NCI-H345 treated with DMSO at 0.1 percent for 48 hours (cell line): ENCODE results near the gene PEX11B.
"Not testable (repeated sequence)": the region's sequence is repeated elsewhere in the genome, so short reads cannot be mapped to it uniquely, and the experiment has no call there.

Source experiments
- DNase-seq: peaks from one replicate; lab custom pipeline; 2025; ENCODE audit not compliant: unreplicated experiment; lab: John Stamatoyannopoulos, UW

PEX11B gene

DNA sequence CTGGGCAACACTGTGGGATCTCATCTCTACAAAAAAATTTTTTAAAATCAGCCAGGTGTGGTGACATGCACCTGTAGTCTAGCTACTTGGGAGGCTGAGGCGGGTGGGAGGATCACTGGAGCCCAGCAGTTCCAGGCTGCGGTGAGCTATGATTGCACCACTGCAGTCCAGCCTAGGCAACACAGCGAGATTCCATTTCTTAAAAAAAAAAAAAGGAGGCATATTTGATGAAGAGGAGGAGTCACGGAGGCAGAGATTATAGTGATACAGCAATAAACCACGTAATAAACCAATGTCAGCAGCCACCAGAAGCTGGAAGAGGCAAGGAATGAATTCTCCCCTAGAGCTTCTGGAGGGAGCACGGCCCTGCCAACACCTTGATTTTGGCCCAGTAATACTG is 35.3 kb upstream of the PEX11B start:
- no peak for DNase-seq

DNA sequence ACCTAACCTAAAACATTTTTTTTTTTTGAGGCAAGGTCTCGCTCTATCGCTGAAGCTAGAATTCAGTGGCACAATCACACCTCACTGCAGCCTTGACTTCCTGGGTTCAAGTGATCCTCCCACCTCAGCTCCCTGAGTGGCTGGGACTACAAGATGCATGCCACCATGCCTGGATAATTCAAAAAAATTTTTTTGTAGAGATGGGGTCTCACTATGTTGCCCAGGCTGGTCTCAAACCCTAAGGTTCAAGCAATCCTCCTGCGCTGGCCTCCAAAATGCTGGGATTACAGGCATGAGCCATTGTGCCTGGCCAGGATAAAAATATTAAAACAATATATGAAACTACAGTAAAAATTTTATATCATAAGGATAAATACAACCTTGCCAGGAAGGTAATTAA is 34.4 kb upstream of the PEX11B start:
- no peak for DNase-seq

DNA sequence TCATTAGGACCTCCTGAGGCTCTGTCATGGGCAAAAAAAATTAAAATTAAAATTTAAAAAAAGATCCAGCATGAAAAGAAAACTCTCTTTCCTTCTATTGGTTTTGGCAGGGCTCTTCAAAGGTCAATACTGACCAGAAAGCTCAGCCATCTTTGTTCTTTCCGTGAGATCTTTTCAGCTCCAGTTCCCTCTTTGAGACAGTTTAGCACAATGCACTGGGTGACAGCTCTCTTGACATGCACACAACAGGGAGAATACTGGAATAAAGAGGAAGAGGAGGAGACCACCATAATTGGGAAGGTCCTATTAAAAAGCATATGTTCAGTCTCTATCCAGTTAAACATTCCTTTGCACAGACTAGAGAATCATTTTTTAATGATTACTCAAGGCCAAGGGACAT is 33.0 kb upstream of the PEX11B start:
- no peak for DNase-seq

DNA sequence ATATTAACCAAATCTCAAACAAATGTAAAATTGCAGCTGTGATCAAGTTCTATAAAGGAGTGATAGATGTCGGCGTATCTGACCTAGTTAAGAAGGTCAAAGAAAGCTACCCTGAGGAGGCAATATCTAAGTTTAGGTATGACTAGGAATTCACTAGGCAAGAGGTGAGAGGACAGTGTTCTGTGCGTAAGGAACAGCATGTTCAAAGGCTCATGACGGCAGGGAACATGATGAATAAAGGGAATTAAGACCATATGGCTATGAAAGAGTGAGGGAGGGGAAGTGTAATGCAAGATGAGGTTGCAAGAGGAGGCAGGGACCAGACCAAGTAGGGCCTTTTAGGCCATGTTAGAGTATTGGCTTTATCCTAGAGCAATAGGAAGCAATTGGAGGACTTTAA is 30.7 kb upstream of the PEX11B start:
- DNase-seq: no peak

DNA sequence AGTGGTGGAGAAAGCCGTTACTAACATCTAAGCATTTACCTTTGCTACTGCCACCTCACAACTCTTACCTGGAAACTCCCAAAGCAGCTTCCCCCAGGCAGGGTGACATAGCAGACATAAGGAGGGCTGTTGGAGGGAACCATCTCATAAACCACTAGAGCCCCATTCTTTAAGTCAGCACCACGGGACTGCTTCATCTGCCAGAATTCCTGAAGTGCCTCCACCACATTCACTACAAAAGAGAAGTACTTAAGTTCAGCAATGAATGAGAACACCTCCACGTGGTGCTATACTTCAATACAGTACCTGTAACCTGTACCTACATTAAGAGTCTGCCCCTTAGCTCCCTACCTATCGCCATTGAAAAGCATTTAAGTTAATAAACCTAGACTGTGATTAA is 29.0 kb upstream of the PEX11B start:
- no peak for DNase-seq

DNA sequence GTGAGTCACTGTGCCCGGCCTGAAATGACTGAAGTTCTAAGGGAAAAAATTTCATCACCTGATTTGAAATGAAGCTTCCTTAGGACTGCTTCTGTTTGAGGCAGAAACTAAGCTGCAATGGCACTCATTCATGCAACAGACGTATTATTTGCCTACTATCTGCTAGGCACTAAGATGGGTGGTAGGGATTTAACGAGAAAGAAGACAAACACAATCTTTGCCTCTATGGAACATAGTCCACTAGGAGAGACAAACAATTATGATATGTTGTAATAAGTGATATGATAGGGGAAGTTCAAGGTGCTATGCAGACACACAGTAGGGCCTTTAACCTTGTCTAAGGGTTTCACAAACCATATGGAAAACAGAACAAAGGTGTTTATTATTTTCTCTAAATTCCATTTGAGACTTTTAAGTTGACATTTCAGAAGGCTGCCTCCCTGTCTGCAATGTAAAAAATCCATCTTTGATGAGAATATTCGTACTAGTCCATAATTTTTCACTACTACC is 28.0 kb upstream of the PEX11B start:
- no peak for DNase-seq

DNA sequence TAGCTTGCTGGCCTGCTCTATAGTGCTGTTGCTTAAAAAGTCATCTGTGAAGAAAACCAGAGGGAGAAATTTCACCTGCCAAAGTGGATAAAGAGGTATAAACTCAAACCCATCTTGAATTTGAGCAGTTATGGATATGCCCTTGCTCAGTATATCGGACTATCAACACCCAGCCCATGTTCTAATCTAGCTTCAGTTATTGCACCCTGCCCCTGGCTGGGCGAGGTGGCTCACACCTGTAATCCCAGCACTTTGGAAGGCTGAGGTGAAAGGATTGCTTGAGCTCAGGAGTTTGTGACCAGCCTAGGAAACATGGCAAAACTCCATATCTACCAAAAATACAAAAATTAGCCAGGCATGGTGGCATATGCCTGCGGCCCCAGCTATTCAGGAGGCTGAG is 26.0 kb upstream of the PEX11B start:
- DNase-seq: no peak

DNA sequence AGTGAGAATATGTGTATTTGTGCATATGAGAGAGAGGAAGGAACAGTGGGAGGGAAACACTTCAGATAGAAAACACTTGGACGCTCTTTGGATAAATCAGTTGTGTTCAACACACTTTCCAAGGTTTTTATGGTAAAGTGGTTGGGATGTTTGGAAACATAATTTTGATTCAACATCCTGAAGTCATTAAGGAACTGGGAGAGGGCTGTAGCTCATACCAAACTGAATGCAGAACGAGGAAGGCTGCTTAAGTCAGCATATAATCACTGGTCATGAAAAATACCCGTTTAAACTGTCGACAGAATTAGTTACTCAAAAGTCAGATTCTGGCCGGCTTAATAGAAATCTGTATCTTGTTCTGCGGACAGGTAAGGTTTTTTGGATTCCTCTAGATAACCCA is 24.4 kb upstream of the PEX11B start:
- no peak for DNase-seq

DNA sequence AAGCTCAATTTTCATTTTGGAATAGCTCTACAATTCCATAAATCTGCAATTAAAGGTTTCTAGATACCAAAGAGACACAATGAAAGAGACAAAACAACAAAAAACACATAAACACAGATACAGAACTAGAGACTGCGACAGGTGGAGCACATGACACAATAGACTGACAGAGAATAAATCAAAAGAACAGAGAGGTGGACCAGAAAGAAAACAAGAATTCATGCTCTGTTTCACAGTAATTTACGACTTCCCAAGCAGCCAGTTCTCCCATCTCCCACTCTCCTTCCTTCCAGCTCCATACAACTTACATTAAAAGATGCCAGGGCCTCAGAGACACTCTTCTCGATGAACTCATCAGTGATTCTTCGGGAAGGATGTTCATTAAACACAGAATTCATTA is 23.9 kb upstream of the PEX11B start:
- DNase-seq: no peak

DNA sequence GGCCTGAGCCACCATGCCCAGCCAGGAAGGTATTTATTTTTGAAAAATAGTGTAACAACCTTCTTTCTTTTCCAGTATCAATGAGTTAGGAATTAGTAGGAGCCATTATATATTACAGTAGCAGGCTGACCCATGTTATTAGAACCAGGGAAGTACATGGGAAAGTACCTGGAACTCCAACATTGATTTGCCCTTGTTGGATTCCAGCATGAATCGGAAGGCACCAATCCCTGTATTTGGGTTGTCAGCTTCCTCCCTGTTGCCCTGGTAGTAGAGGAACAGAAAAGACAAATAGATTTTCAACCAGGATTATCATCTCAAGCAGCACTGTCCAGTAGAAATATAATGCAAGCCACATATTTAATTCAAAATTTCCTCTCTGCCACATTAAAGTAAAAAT is 18.9 kb upstream of the PEX11B start:
- DNase-seq: no peak

DNA sequence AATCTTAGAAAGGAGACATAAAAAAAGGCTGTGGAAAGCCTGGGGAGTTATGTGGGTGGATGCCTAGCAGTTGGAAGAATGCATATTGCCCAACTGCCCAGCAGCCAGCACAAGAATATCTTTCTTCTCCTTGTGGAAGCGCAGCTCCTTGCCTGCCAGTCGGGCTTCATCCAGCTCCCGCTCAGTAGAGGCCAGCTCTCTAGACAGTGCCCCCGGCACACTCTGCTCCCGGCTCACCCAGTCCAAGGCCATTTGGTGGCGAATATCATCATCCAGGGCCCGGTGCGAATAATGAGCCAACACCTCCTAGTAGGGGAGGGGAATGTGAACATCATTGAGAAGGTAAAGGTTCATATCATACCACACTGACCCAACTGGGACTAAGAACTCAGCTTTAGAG is 17.7 kb upstream of the PEX11B start:
- DNase-seq: no peak

DNA sequence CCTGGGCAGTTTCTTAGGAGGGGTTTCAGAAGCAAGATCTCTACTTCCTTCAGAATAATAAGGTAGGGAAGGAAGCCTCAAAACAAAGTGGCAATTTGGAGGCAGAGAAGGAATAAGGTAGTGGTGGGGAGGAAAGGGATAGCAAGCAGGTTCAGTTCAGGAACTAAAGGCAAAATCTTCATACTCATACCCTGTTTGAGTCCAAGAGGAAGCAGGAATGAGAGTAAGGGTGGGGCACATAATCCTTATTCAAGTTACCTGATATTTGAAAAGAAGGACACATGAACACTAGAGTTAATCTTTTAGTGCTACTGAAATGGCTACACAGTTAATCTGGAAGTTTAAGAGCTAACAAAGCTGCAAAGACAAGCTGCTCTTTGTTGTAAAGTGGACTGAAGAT is 17.2 kb upstream of the PEX11B start:
- DNase-seq: no peak

DNA sequence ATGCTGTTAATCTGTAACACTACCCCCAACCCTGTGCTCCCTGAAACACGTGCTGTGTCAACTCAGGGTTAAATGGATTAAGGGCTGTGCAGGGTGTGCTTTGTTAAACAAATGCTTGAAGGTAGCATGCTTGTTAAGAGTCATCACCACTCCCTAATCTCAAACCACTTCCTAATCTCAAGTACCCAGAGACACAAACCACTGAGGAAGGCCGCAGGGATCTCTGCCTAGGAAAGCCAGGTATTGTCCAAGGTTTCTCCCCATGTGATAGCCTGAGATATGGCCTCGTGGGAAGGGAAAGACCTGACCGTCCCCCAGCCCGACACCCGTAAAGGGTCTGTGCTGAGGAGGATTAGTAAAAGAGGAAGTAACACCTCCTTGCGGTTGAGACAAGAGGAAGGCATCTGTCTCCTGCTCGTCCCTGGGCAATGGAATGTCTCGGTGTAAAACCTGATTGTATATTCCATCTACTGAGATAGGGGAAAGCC is 14.0 kb upstream of the PEX11B start:
- DNase-seq: not testable (repeated sequence)

DNA sequence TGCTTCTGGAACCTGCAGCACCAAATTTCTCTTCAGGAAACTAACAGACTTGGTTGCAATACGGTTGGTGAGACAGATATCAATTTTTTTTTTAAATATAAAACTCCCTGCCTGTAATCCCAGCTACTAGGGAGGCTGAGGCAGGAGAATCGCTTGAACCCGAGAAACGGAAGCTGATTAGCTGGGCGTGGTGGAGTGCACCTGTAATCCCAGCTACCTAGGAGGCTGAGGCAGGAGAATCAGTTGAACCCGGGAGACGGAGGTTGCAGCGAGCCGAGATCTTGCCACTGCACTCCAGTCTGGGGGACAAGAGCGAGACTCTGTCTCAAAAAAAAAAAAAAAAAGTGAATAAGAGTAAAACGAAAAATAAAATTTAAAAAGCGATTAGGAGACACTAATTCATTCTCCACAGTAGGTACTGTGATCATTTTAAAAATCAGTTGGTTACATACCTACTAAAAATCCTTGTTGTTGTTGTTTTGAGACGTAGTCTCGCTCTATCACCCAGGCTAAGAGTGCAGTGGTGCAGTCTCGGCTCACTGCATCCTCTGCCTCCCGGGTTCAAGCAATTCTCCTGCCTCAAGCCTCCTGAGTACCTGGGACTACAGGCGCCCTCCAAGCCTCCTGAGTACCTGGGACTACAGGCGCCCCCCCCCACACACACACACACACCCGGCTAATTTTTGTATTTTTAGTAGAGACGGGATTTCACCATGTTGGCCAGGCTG is 9.6 kb upstream of the PEX11B start:
- DNase-seq: no peak

DNA sequence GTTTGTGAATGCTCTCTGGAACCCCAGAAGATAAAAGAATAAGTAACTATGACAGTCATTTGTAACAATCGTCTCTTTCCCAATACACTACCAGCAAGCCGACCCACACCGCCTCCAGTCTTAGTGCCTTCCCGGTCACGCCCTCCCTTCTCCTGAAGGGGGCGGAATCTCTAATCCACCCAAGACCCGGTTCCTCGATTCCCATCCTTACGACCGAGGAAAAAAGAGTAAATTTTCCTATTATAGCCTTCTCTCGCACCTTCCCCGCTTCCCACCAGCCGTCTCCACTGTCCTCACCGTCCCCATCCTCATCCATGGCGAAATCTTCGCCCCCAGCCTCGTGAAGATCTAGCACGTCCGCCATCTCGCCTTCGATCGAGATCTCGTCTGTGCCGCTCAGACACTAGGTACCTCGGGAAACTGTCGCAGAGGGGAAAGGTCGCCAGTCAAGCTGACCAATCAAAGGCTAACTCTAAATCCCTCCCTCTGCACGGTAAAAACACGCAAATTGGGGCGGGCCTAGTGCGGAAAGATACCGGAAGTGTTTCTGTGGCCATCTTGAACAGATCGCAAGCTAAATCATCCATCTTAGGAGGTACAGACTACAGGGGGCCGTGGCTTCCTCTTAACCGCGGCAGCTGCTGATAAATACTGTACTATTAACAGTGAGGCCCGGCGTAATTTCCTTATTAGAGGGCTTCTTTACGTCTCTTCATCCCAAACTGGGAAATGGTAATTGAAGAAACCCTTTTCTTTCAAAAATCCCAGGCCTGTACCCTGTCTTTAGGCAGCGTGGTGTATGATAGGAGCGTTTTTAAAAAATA is 8.8 kb upstream of the PEX11B start, which contains the start of gene RBM8A:
TSS of gene RBM8A (minus strand) at position 422 of the 824 bp plus-strand sequence. CDS start at position 364, 58 bp downstream.
- peak; percentile 100 for DNase-seq

DNA sequence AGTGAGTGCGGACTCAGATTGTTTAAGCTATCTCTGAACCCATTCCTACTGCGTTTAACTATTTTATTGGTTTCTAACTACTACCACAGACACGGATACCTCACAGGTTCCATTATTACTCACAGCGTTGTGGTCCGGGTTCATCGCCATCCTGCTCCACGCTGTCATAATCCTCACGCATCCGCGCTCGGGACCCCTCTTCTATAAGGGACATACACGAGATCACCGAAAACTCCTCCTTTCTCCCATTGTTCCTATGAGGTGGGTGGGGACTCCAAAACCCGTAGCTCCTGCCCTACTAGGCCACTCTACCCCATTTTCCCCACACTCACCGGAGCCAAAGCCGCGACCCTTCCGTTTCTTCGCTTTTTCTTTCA is 8.2 kb upstream of the PEX11B start:
- DNase-seq: no peak

DNA sequence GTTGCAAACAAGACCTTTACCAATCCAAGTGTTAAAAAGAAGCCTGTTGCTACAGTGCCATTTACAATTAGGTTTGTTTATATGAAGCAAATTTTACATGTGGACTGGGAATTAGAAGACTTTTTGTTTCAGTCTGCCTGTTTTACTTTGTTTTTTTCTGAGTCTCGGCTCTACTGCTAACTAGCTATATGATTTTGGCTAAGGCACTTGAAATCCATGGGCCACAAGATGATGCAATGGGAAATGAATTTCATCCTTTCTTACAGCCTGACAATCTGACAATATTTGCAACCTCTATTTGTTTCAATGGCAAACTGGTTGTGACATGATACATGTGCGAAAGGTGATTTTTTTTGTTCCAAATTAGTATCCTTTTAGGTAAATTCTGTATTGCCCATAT is 3.7 kb upstream of the PEX11B start:
- DNase-seq: no peak

DNA sequence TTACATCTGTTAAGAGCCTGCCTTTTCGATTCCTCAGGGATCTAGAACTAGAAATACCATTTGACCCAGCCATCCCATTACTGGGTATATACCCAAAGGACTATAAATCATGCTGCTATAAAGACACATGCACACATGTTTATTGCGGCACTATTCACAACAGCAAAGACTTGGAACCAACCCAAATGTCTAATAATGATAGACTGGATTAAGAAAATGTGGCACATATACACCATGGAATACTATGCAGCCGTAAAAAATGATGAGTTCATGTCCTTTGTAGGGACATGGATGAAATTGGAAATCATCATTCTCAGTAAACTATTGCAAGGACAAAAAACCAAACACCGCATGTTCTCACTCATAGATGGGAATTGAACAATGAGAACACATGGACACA is 1.8 kb upstream of the PEX11B start:
- DNase-seq: not testable (repeated sequence)

DNA sequence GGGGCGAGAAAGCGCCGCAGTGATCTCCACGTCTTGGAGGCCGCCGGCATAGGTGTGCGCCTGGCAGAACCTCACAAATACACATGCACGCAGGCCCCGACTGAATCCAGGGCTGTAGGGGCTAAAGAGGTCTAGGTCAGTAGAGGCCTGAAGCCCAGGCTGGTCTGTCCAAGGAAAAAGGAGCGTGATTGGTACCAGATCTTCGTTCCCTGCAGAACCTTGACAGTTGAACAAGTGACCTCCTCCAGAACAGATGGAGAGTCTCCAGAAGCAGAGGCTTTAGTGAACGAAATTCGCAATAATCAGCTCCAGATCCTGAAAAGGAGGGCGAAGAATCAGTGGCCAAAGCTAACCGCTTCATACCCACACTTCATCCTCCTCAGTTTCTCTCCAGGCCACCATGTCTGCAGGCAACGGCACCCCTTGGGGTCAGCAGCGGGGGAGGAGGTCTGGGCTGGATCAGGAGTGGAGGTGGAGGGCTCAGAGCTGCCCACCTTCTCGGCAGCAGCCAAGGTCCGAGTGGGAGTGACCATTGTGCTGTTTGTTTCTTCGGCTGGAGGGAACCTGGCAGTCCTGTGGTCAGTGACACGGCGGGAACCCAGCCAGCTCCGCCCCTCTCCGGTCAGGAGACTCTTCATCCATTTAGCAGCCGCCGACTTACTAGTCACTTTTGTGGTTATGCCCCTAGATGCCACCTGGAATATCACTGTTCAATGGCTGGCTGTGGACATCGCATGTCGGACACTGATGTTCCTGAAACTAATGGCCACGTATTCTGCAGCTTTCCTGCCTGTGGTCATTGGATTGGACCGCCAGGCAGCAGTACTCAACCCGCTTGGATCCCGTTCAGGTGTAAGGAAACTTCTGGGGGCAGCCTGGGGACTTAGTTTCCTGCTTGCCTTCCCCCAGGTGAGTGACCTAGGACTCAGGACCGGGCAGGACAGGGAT is 749 bp upstream of the PEX11B start:
- no peak for DNase-seq

DNA sequence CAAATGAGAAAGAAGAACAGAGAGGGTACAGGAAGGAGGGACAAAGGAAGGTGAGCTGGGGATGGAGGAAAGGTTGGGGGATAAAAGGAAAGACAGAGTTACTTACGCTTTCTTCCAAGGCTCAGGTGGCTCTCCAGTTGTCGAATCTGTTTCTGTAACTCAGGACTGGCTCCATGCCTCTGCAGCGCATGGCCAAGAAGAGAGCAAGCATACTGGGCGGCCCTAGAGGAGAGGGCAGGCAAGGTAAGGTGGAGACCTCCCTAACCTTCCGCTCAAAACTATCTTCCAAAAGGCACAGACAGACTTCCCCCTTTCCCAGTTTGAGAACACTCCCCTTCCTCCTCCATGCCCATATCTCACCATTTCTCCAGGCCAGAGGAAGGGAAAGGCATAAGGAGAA is 922 bp downstream of the PEX11B start:
- no peak for DNase-seq

DNA sequence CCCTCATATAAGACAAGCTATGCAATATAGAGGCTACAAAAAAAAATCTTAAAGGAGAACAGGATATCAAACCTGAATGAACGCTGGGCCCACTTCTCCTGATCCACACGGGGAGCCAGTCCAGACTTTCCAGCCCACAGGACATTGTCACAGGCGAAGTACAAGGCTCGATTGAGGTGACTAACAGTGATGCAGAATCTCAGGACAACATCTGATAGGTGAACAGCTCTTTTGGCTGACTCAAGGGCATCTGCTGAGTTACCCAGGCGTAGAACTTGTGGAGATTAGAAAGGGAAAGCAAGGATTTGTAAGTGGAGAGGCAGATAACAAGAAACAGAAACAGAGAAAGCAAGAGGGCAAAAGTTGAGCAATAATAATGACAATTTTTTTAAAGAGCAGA is 1.8 kb downstream of the PEX11B start:
- no peak for DNase-seq
